GM12872 (cell line): ENCODE data around the gene WRNIP1.

Source experiments
- TF ChIP-seq, protein P1 (sequence below): IDR thresholded peaks from 3 replicates; pipeline ENCODE4 v1.5.1; 2011; ENCODE audit warnings: low read depth, mild to moderate bottlenecking, low read length, moderate library complexity; ENCODE audit not compliant: insufficient read depth

WRNIP1 gene

DNA sequence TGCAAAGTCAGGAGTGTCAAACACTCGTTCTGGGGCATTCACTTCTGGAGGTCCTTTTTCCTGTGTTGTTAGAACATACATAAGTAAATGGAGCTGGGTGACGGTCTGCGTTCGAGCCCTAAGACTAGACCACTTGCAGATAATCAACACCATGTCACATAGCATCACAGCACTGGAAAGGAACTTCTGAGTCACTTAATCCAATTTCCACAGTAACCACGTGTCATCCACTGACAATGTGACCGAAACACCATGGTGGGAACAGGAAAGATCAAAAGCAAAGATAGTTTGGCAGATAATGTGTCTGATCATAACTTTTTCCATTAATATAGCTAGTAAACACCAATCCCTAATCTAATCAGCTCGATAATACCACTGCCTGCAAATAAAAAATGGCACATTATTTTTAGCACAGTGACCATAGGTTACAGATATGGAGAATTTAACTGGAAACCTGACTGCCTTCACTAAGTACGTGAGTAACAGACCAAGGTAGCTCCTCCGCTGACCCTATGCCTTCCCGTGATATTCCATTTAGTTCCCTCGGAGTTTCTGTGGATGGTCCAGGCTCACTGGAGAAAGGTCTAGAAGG is 34.8 kb downstream of the WRNIP1 start:
- TF ChIP-seq, protein P1, sequence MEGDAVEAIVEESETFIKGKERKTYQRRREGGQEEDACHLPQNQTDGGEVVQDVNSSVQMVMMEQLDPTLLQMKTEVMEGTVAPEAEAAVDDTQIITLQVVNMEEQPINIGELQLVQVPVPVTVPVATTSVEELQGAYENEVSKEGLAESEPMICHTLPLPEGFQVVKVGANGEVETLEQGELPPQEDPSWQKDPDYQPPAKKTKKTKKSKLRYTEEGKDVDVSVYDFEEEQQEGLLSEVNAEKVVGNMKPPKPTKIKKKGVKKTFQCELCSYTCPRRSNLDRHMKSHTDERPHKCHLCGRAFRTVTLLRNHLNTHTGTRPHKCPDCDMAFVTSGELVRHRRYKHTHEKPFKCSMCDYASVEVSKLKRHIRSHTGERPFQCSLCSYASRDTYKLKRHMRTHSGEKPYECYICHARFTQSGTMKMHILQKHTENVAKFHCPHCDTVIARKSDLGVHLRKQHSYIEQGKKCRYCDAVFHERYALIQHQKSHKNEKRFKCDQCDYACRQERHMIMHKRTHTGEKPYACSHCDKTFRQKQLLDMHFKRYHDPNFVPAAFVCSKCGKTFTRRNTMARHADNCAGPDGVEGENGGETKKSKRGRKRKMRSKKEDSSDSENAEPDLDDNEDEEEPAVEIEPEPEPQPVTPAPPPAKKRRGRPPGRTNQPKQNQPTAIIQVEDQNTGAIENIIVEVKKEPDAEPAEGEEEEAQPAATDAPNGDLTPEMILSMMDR = no peak

DNA sequence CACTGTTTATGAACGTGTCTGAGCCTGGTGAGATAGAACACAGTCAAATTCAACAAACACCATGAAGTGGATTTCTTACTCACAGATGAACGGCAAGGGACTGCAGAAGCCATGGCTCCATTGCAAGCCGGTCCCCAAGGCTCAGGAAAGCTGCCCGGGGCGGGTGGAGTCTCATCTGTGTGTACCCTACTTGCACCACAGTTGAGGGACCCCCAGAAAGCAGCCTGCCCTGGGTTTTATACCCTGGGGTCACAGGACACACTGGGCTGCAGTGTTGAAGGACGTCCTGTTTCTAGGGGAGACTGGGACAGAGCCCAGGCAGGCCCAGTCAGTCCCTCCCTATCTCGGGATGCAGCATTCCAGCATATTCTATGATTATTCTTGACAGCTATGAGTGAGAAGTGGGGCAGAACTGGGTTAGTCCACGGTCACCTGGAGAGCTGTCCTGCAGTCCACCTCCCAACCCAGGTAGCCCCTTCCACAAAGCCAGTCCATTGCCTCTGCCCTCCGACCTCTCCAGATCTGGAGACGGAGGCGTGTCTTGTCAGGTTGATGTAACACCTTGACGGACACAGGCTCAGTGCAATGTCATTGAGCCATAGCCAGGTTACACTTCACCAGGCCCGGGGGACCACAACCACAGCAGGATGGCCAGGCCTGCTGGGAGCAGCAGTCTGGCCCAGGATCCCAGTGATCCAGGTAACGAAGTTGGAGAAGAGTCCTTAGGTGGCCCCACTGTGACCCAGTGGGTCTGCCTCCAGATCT is 35.5 kb downstream of the WRNIP1 start:
- TF ChIP-seq, protein P1 = no peak

DNA sequence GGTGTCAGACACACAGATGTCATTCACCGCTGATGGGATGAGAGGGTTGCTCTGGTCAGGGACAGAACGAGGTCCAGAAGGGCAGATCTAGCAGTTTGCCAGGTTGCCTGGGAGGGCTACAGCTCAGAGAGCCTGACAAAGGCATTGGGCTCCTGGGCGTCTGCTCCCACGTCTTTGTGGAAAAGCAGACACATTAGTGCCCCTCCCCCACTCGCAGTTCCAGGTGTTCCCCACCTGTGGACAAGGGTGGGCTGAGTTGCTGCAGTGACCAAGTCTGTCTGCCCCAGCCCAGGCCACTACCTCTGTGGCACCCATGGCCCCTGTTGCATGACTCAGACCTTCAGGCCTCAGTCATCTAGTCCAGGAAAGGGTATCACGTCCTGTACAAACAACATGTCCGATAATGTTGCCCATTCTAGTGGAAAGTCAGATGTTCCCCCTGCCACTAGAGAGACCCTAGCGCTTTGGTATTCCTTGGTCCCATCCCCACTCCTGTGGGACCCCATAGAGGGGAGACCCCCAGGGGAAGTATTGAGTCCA is 37.4 kb downstream of the WRNIP1 start:
- TF ChIP-seq, protein P1 = no peak

DNA sequence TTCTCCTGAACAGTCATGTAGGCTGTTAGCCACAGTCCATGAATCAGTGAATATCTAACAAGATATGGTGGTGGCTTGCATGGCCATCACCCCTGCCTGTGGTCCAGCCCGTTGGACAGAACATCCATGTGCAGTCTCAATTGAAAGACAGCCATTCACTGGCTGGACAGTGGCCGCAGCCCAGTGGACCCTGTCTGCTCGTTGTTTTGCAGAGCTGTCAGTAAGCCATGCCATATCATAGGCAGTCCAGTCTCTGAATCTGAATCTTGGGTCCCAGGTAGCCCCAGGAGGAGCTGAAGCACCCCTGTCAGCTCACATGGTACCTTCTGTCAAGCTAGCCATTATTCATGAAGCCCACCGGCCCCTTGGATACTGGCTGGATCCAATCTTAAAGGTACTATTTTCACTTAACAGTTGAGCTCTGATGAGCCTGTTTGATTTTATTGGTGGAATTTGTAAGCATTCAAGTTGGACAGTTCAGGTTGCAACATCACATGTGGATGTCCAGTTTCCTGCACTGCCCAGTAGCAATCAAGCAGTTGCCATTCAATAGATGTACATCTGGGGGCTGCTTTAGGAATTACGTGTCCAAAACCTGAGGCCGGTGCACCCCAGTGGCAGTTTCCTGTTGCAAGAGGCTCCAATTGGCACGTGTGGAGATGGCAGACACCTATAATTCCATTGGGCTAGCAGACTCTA is 38.7 kb downstream of the WRNIP1 start:
- TF ChIP-seq, protein P1 = no peak

DNA sequence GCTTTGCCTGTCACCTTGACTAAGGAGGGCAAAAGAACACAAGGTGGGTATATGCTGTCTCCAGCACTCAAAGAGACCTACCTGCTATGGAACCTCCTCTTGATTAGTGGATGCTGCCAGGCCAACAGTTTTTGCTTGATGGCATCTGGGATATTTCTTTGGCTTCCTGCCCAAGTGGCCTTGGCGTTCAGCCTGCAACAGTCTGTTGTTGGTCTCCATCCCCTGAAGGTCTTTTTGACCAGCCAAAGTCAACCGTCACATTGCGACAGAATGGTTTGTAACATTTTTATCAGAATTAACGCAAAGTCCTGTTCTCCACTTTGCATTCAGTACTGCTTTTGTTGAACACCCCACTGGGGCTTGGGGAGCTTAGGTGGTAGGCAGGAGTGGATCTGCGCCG is 39.3 kb downstream of the WRNIP1 start:
- TF ChIP-seq, protein P1 = no peak

DNA sequence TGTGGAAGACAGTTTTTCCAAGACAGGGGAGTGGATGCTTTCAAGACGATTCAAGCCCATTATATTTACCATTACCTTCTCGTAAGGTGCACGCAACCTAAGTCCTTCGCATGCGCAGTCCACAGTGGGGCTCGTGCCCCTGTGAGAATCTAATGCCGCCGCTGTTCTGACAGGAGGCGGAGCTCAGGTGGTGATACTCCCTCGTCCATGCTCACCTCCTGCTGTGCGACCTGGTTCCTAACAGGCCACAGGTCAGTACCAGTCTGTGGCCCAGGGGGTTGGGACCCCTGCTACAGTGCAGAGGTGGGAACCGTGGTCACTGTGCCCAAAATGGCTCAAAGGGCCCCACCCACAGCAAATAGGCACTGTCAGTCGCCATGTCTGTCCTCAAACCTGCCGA is 39.8 kb downstream of the WRNIP1 start:
- TF ChIP-seq, protein P1 = no peak

DNA sequence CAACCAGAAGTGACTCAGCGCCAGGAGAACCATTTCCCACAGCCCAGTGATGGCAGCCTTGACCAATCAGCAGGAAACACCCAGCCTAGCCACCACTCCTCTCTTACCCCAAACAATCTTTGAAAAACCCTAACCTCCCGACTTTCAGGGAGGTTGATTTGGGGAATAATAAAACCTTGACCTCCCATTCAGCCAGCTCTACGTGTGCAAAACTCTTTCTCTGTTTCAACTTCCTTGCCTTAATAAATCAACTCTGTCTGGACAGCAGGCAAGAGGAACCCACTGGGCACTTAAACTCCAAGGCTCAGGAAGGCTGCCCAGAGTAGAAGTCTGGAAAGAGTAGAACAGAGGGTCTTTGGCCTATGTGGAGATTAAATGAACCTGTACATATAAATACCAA is 41.5 kb downstream of the WRNIP1 start:
- TF ChIP-seq, protein P1 = no peak
